HG03108 (cell line): ENCODE data around the gene RANBP17.
"Not testable (repeated sequence)": the region's sequence is repeated elsewhere in the genome, so short reads cannot be mapped to it uniquely, and the experiment has no call there.

Experiments used
- ATAC-seq: cut with Tn5 transposase; IDR thresholded peaks from one replicate; pipeline ENCODE4 v1.9.1; 2021; ENCODE audit warnings: moderate library complexity; ENCODE audit not compliant: unreplicated experiment

RANBP17 gene

GRCh38 chr5:171143926-171144325, 282.1 kb downstream of the RANBP17 start:
- ATAC-seq: no peak

GRCh38 chr5:171149333-171149732, 287.5 kb downstream of the RANBP17 start:
- no peak for ATAC-seq

GRCh38 chr5:171149772-171150171, 288.0 kb downstream of the RANBP17 start:
- no peak for ATAC-seq

- no peak for ATAC-seq
Observed at GRCh38 chr5:171152382-171152781, 290.6 kb downstream of the RANBP17 start.

- no peak for ATAC-seq
Observed at GRCh38 chr5:171155621-171156020, 293.8 kb downstream of the RANBP17 start.

- no peak for ATAC-seq
Observed at GRCh38 chr5:171157276-171157675, 295.5 kb downstream of the RANBP17 start.

GRCh38 chr5:171157775-171158174, 296.0 kb downstream of the RANBP17 start:
- no peak for ATAC-seq

- no peak for ATAC-seq
Observed at GRCh38 chr5:171158581-171158980, 296.8 kb downstream of the RANBP17 start.

- no peak for ATAC-seq
Observed at GRCh38 chr5:171162165-171162564, 300.3 kb downstream of the RANBP17 start.

- no peak for ATAC-seq
Observed at GRCh38 chr5:171162596-171162995, 300.8 kb downstream of the RANBP17 start.

GRCh38 chr5:171166766-171167165, 304.9 kb downstream of the RANBP17 start:
- no peak for ATAC-seq

- no peak for ATAC-seq
Observed at GRCh38 chr5:171168171-171168570, 306.4 kb downstream of the RANBP17 start.

GRCh38 chr5:171174960-171175359, 313.1 kb downstream of the RANBP17 start:
- not testable (repeated sequence) for ATAC-seq

GRCh38 chr5:171175746-171176145, 313.9 kb downstream of the RANBP17 start:
- ATAC-seq: no peak

- ATAC-seq: not testable (repeated sequence)
Observed at GRCh38 chr5:171178190-171178589, 316.4 kb downstream of the RANBP17 start.

GRCh38 chr5:171188016-171188415, 326.2 kb downstream of the RANBP17 start:
- ATAC-seq: no peak

- ATAC-seq: no peak
Observed at GRCh38 chr5:171189442-171189841, 327.6 kb downstream of the RANBP17 start.

GRCh38 chr5:171192111-171192510, 330.3 kb downstream of the RANBP17 start:
- no peak for ATAC-seq

GRCh38 chr5:171201310-171201709, 339.5 kb downstream of the RANBP17 start:
- no peak for ATAC-seq

GRCh38 chr5:171205375-171205774, 343.6 kb downstream of the RANBP17 start:
- ATAC-seq: no peak

- no peak for ATAC-seq
Observed at GRCh38 chr5:171207256-171207847, 345.5 kb downstream of the RANBP17 start.

GRCh38 chr5:171221916-171222315, 360.1 kb downstream of the RANBP17 start:
- no peak for ATAC-seq

- no peak for ATAC-seq
Observed at GRCh38 chr5:171223927-171224326, 362.1 kb downstream of the RANBP17 start.
